Mesothelial cell of epicardium (in vitro differentiated cells): ENCODE results near the gene KANSL2. TPM values are rescaled to one million over a fixed set of nuclear protein-coding genes. Genes with fewer than 3 reads are reported as not detected.
A peak's percentile ranks its signal among the peaks of the same experiment; 100 is the strongest.
"Not testable (repeated sequence)": the region's sequence is repeated elsewhere in the genome, so short reads cannot be mapped to it uniquely, and the experiment has no call there.

Experiments
- DNase-seq, 2 experiments: peaks; one replicate each; pipeline ENCODE4 v3.0.0; 2021; ENCODE audit warnings: low spot score in 2 of 2; ENCODE audit not compliant: unreplicated experiment in 2 of 2
- H3K27ac Mint-ChIP-seq: 2 replicates; pipeline ENCODE4 v1.8.0; 2021; ENCODE audit warnings: mixed read lengths
- H3K27me3 Mint-ChIP-seq: 2 replicates; pipeline ENCODE4 v1.8.0; 2021; ENCODE audit warnings: low read depth, mixed read lengths
- H3K36me3 Mint-ChIP-seq: 2 replicates; pipeline ENCODE4 v1.8.0; 2021; ENCODE audit warnings: mixed read lengths
- H3K4me1 Mint-ChIP-seq: 2 replicates; pipeline ENCODE4 v1.8.0; 2021; ENCODE audit warnings: mixed read lengths
- H3K4me3 Mint-ChIP-seq: 2 replicates; pipeline ENCODE4 v1.8.0; 2021; ENCODE audit warnings: mild to moderate bottlenecking, moderate library complexity, mixed read lengths
- H3K9me3 Mint-ChIP-seq: 2 replicates; pipeline ENCODE4 v1.8.0; 2021; ENCODE audit warnings: mixed read lengths
- total RNA-seq: library from RNA; stranded (reverse); gene quantifications from 3 replicates; pipeline ENCODE4 v1.2.1, GENCODE V29; 2021
- TF ChIP-seq, protein P1 (sequence below): fragments of 200-600 bp; sonication (generic); IDR thresholded peaks from one replicate; pipeline ENCODE4 v1.5.0; 2021; ENCODE audit warnings: antibody characterized with exemption; ENCODE audit not compliant: unreplicated experiment

Gene KANSL2
- total RNA-seq, 1 donor from 2014 or later = 48.4 TPM

GRCh38 chr12:48716493-48717251, 34.6 kb upstream of the KANSL2 start, which contains the start of gene CCNT1:
Gene CCNT1 (minus strand): TSS chr12:48716707. CDS start chr12:48716675, 32 bp downstream.
- TF ChIP-seq, protein P1, sequence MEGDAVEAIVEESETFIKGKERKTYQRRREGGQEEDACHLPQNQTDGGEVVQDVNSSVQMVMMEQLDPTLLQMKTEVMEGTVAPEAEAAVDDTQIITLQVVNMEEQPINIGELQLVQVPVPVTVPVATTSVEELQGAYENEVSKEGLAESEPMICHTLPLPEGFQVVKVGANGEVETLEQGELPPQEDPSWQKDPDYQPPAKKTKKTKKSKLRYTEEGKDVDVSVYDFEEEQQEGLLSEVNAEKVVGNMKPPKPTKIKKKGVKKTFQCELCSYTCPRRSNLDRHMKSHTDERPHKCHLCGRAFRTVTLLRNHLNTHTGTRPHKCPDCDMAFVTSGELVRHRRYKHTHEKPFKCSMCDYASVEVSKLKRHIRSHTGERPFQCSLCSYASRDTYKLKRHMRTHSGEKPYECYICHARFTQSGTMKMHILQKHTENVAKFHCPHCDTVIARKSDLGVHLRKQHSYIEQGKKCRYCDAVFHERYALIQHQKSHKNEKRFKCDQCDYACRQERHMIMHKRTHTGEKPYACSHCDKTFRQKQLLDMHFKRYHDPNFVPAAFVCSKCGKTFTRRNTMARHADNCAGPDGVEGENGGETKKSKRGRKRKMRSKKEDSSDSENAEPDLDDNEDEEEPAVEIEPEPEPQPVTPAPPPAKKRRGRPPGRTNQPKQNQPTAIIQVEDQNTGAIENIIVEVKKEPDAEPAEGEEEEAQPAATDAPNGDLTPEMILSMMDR = peak; percentile 21
- no peaks in the 10 kb centered on the region for H3K27me3 Mint-ChIP-seq
- peak; percentile 95 to 96 for DNase-seq
- peak within 1 kb of the TSS; percentile 89 for H3K4me3 Mint-ChIP-seq
- peaks cover 29% of the 10 kb centered on the region for H3K4me1 Mint-ChIP-seq
- H3K36me3 Mint-ChIP-seq = peaks cover 8% of the 10 kb centered on the region
- H3K27ac Mint-ChIP-seq = peak within 1 kb of the TSS; percentile 99
- H3K9me3 Mint-ChIP-seq = peaks cover 10% of the 10 kb centered on the region

DNA sequence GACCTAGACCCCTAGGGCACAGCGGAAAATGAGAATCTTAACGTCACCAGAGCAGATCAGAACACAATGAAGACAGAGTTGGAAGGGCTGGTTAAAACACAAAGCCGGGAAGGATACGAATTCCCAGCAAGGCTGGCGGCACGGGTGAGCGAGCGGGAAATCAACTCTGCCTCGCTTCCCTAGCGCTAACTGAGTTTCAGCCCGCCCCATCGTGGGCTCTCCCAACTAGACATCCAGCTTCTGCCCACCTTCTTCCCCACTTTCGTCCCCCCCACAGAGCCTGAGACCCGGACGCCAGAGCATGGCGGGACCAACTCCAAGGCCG, 34.1 kb upstream of the KANSL2 start:
- Mint-ChIP-seq H3K4me1 (peaks cover 29% of the 10 kb centered on the region), H3K9me3 (peaks cover 8% of the 10 kb centered on the region), H3K27me3 (no peaks in the 10 kb centered on the region), H3K27ac (peak overlapping the region; percentile 99), H3K4me3 (peak overlapping the region; percentile 89), H3K36me3 (peaks cover 11% of the 10 kb centered on the region)
- DNase-seq = peak in 1 of 2 experiments; percentile 19
- TF ChIP-seq, protein P1 = no peak

GRCh38 chr12:48712209-48712608, 30.2 kb upstream of the KANSL2 start:
- H3K36me3 Mint-ChIP-seq = peaks cover 11% of the 10 kb centered on the region
- DNase-seq = no peak
- TF ChIP-seq, protein P1 = no peak
- H3K27ac Mint-ChIP-seq = no peak overlapping the region
- H3K27me3 Mint-ChIP-seq = no peaks in the 10 kb centered on the region
- peaks cover 30% of the 10 kb centered on the region for H3K4me1 Mint-ChIP-seq
- no peak overlapping the region for H3K4me3 Mint-ChIP-seq
- H3K9me3 Mint-ChIP-seq = no peaks in the 10 kb centered on the region

DNA sequence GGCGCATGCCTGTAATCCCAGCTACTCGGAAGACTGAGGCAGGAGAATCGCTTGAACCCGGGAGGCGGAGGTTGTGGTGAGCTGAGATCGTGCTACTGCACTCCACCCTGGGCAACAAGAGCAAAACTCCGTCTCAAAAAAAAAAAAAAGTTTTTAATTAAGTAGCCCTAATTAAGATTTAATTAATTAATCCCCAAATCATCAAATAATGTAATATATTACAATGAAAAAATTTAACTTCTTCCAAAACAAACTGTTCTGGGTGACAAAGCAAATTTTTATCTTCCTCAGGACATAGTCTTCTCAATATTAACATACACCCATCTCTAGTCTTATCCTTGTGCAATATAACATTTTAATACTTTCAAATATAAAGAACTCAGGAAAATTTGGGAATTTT, 16.8 kb upstream of the KANSL2 start:
- H3K4me3 Mint-ChIP-seq, DNase-seq, H3K27ac Mint-ChIP-seq, H3K4me1 Mint-ChIP-seq, H3K9me3 Mint-ChIP-seq, H3K27me3 Mint-ChIP-seq: not testable (repeated sequence)
- peaks cover 36% of the 10 kb centered on the region for H3K36me3 Mint-ChIP-seq

DNA sequence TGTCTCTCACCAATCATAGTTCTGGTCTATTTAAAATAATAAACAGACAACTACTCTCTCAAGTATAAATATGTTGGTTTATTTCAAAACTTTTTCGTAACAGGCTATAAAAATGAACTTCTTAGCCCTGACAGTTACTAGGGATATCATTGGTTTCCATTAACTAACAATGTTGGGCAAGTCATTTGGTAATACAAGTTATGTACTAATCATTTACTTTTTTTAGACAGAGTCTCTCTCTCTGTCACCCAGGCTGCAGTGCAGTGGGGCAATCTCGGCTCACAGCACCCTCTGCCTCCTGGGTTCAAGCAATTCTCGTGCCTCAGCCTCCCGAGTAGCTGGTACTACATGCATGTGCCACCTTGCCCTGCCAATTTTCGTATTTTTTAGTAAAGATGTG, 14.6 kb upstream of the KANSL2 start:
- TF ChIP-seq, protein P1 = no peak
- Mint-ChIP-seq H3K4me1 (no peaks in the 10 kb centered on the region), H3K27ac (no peak overlapping the region), H3K4me3 (no peak overlapping the region), H3K9me3 (no peaks in the 10 kb centered on the region), H3K27me3 (no peaks in the 10 kb centered on the region), H3K36me3 (peaks cover 50% of the 10 kb centered on the region)
- DNase-seq = no peak

- DNase-seq = no peak
- Mint-ChIP-seq H3K27me3 (no peaks in the 10 kb centered on the region), H3K4me3 (no peak overlapping the region), H3K9me3 (no peaks in the 10 kb centered on the region), H3K4me1 (peaks cover 3% of the 10 kb centered on the region), H3K36me3 (peaks cover 53% of the 10 kb centered on the region), H3K27ac (no peak overlapping the region)
- TF ChIP-seq, protein P1 = no peak
Measured at GRCh38 chr12:48695859-48696258, 13.8 kb upstream of the KANSL2 start.
